Trophoblast cell (in vitro differentiated cells and primary cell): ENCODE results near the gene NFE2L3.
"Not testable (repeated sequence)": the region's sequence is repeated elsewhere in the genome, so short reads cannot be mapped to it uniquely, and the experiment has no call there.

Experiments used
- DNase-seq, 2 donors: peaks; one replicate each; pipeline ENCODE4 v3.0.0-alpha.2; 2016
- H2AFZ ChIP-seq: 2 replicates; pipeline ENCODE4 v1.6.1; 2013; ENCODE audit warnings: low read length, moderate library complexity, mild to moderate bottlenecking; ENCODE audit not compliant: insufficient read depth, poor library complexity
- H2AK5ac ChIP-seq: 2 replicates; pipeline ENCODE4 v1.6.1; 2013; ENCODE audit warnings: mild to moderate bottlenecking, low read length
- H2BK120ac ChIP-seq: 2 replicates; pipeline ENCODE4 v1.6.1; 2013; ENCODE audit warnings: low read length, mild to moderate bottlenecking, moderate library complexity; ENCODE audit not compliant: insufficient read depth, poor library complexity
- H2BK12ac ChIP-seq: 2 replicates; pipeline ENCODE4 v1.6.1; 2013; ENCODE audit warnings: mild to moderate bottlenecking, low read length, moderate library complexity
- H2BK5ac ChIP-seq: 2 replicates; pipeline ENCODE4 v1.6.1; 2013; ENCODE audit warnings: low read length, low read depth, moderate library complexity, mild to moderate bottlenecking; ENCODE audit not compliant: poor library complexity
- H3K14ac ChIP-seq: 2 replicates; pipeline ENCODE4 v1.6.1; 2013; ENCODE audit warnings: mild to moderate bottlenecking, low read length
- H3K18ac ChIP-seq: 2 replicates; pipeline ENCODE4 v1.6.1; 2013; ENCODE audit warnings: mild to moderate bottlenecking, low read length
- H3K23ac ChIP-seq: 2 replicates; pipeline ENCODE4 v1.6.1; 2013; ENCODE audit warnings: low read length
- H3K27ac ChIP-seq: 2 replicates; pipeline ENCODE4 v1.5.1; 2013; ENCODE audit warnings: low read depth, mild to moderate bottlenecking, inconsistent platforms, low read length, moderate library complexity
- H3K27me3 ChIP-seq: 2 replicates; pipeline ENCODE4 v1.6.1; 2013; ENCODE audit warnings: inconsistent platforms, mild to moderate bottlenecking, low read length, moderate library complexity; ENCODE audit not compliant: insufficient read depth
- H3K36me3 ChIP-seq, 2 experiments: 1 replicate in 1 of 2; 2 replicates in 1 of 2; pipeline ENCODE4 v1.6.1; 2013; ENCODE audit warnings: low read length in 2 of 2, mild to moderate bottlenecking in 2 of 2, moderate library complexity in 1 of 2; ENCODE audit not compliant: insufficient read depth in 2 of 2, control insufficient read depth in 1 of 2
- H3K4ac ChIP-seq: 2 replicates; pipeline ENCODE4 v1.6.1; 2013; ENCODE audit warnings: low read depth, mild to moderate bottlenecking, low read length, moderate library complexity
- H3K4me1 ChIP-seq, 2 experiments: 1 replicate in 1 of 2; 2 replicates in 1 of 2; pipeline ENCODE4 v1.6.1; 2013; ENCODE audit warnings: low read length in 2 of 2, mild to moderate bottlenecking in 2 of 2, moderate library complexity in 1 of 2; ENCODE audit not compliant: insufficient read depth in 2 of 2, control insufficient read depth in 1 of 2
- H3K4me2 ChIP-seq: 2 replicates; pipeline ENCODE4 v1.6.1; 2013; ENCODE audit warnings: inconsistent platforms, mild to moderate bottlenecking, low read length, moderate library complexity
- H3K4me3 ChIP-seq: 2 replicates; pipeline ENCODE4 v1.5.1; 2013; ENCODE audit warnings: mild to moderate bottlenecking, low read depth, low read length, inconsistent platforms
- H3K79me1 ChIP-seq: one replicate; pipeline ENCODE4 v1.6.1; 2013; ENCODE audit warnings: low read length
- H3K79me2 ChIP-seq: 2 replicates; pipeline ENCODE4 v1.6.1; 2013; ENCODE audit warnings: low read length, mild to moderate bottlenecking; ENCODE audit not compliant: control insufficient read depth, insufficient read depth, poor library complexity
- H3K9ac ChIP-seq: 2 replicates; pipeline ENCODE4 v1.6.1; 2013; ENCODE audit warnings: mild to moderate bottlenecking, low read length
- H3K9me3 ChIP-seq: 2 replicates; pipeline ENCODE4 v1.6.1; 2013; ENCODE audit warnings: low read depth, mild to moderate bottlenecking, control low read depth, inconsistent platforms, low read length; ENCODE audit not compliant: insufficient read depth
- H4K12ac ChIP-seq: 2 replicates; pipeline ENCODE4 v1.6.1; 2013; ENCODE audit warnings: low read depth, mild to moderate bottlenecking, low read length, moderate library complexity
- H4K8ac ChIP-seq: 2 replicates; pipeline ENCODE4 v1.6.1; 2013; ENCODE audit warnings: low read depth, mild to moderate bottlenecking, low read length, moderate library complexity
- H4K91ac ChIP-seq: one replicate; pipeline ENCODE4 v1.6.1; 2013; ENCODE audit warnings: low read depth, mild to moderate bottlenecking, low read length, moderate library complexity
- WGBS: extraction: QIAGEN DNeasy Blood & Tissue Kit; methylation state at CpG from one replicate; pipeline ENCODE4 v1.1.7; 2013; ENCODE audit warnings: missing lambda C conversion rate; ENCODE audit not compliant: insufficient read length, insufficient coverage; ENCODE audit errors: extremely low coverage; 5-methylcytosine and 5-hydroxymethylcytosine counted together

NFE2L3 gene

GRCh38 chr7:26193432-26194207 is 41.6 kb downstream of the NFE2L3 start:
- Histone ChIP-seq H4K8ac (no peak overlapping the region), H3K4ac (no peak overlapping the region), H3K4me3 (no peak overlapping the region), H2AK5ac (no peak overlapping the region), H2BK5ac (no peak overlapping the region), H3K14ac (no peak overlapping the region), H3K18ac (no peak overlapping the region), H3K36me3 (peaks cover 14 to 49% of the 10 kb centered on the region in 2 experiments), H4K12ac (no peak overlapping the region), H3K79me1 (no peaks in the 10 kb centered on the region), H3K79me2 (peaks cover 6% of the 10 kb centered on the region), H3K27ac (no peak overlapping the region), H2BK12ac (no peak overlapping the region), H3K4me2 (no peak overlapping the region), H3K9ac (no peak overlapping the region), H3K4me1 (no peaks in the 10 kb centered on the region), H4K91ac (no peak overlapping the region), H2BK120ac (no peak overlapping the region), H3K9me3 (no peaks in the 10 kb centered on the region), H2AFZ (no peak overlapping the region), H3K27me3 (no peaks in the 10 kb centered on the region), H3K23ac (no peak overlapping the region)
- DNase-seq: peak in 1 of 2 donors; percentile 21
- no CpG with 5 or more reads among the region's 8 CpGs for WGBS

GRCh38 chr7:26194764-26195163 is 42.8 kb downstream of the NFE2L3 start:
- H3K23ac ChIP-seq, H2AFZ ChIP-seq, DNase-seq, H4K12ac ChIP-seq, H2BK5ac ChIP-seq, H3K4me1 ChIP-seq, H4K91ac ChIP-seq, H2BK120ac ChIP-seq, H3K4me2 ChIP-seq, H2BK12ac ChIP-seq, H3K9me3 ChIP-seq, H3K4me3 ChIP-seq, H4K8ac ChIP-seq, H2AK5ac ChIP-seq, H3K79me1 ChIP-seq, H3K14ac ChIP-seq, H3K27me3 ChIP-seq, H3K9ac ChIP-seq, H3K27ac ChIP-seq, H3K18ac ChIP-seq: not testable (repeated sequence)
- Histone ChIP-seq H3K79me2 (peaks cover 14% of the 10 kb centered on the region), H3K4ac (peak overlapping the region; percentile 85), H3K36me3 (peaks cover 13 to 41% of the 10 kb centered on the region in 2 experiments)
- no CpG with 5 or more reads among the region's 11 CpGs for WGBS

DNA sequence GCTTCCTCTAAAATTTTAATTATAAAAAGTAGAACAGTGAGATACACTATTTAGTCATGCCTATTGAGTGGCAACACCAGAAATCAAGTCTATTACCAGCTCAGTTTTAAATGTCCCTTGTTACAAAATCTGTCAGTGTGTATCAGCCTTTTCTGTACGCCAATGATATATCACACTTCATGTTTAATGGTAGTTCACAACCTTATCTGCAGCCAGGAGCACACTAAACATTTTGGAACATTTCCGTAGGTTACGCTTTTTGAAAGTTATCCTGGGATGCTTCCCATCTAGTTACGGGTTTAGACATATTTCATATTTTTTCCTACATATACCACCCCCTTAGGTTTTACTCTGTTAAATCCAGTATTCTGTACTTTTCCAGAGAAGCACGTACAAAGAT is 43.2 kb downstream of the NFE2L3 start:
- Histone ChIP-seq H3K79me1 (peaks cover 8% of the 10 kb centered on the region), H4K12ac (no peak overlapping the region)

DNA sequence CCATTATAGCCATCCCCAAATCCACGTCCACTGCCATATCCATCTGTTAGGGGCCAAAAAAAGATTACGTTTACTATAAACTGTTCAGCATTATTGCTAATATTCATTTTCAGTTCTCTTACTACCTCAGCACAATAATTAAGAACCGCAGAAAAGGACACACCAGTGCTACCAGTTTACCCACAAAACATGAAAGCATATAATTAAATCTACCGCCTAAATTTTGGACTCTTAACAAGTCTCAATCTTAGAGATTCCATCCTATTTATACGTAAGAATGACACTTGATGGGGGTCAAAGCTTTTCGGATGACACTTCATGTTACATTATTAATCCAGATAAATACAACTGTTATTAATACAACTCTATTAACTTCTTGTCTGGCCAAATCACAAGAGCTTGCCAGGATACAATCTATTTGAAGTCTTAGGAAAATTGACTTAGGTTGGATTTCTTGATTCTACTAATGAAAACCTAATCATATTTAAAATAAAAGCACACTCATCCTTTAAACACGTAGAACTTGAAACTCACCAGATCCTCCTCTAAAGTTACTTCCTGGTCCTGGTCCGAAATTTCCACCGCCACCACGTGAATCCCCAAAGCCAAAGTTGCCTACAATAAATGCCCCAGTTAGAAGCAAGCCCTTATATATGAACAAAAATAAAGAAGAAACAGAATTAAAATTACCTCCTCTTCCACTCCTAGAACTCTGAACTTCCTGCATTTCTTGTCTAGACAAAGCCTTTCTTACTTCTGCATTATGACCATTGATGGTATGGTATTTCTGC is 44.1 kb downstream of the NFE2L3 start:
- Histone ChIP-seq H3K4me1 (no peaks in the 10 kb centered on the region), H3K18ac (no peak overlapping the region), H2AK5ac (no peak overlapping the region), H3K9ac (no peak overlapping the region), H3K27me3 (no peaks in the 10 kb centered on the region), H3K79me2 (peaks cover 22% of the 10 kb centered on the region), H2AFZ (no peak overlapping the region), H3K79me1 (peaks cover 13% of the 10 kb centered on the region), H4K8ac (no peak overlapping the region), H3K36me3 (peaks cover 13 to 35% of the 10 kb centered on the region in 2 experiments), H3K27ac (no peak overlapping the region), H3K4me2 (no peak overlapping the region), H4K12ac (no peak overlapping the region), H2BK120ac (no peak overlapping the region), H4K91ac (no peak overlapping the region), H3K23ac (no peak overlapping the region), H2BK12ac (no peak overlapping the region), H3K9me3 (no peaks in the 10 kb centered on the region), H3K4me3 (no peak overlapping the region), H2BK5ac (no peak overlapping the region), H3K14ac (no peak overlapping the region), H3K4ac (peak overlapping the region; percentile 94)
- no peak for DNase-seq
- WGBS: no CpG with 5 or more reads among the region's 10 CpGs

More for the DNA sequence above, 43.2 kb downstream of the NFE2L3 start:
- Histone ChIP-seq H3K36me3 (peaks cover 13 to 41% of the 10 kb centered on the region in 2 experiments), H3K23ac (peak overlapping the region; percentile 93), H3K4me1 (no peaks in the 10 kb centered on the region), H3K9ac (no peak overlapping the region), H3K79me2 (peaks cover 18% of the 10 kb centered on the region), H3K14ac (no peak overlapping the region), H3K4me2 (no peak overlapping the region), H3K9me3 (no peaks in the 10 kb centered on the region), H3K4me3 (no peak overlapping the region), H2BK12ac (no peak overlapping the region), H3K27ac (no peak overlapping the region), H2BK120ac (no peak overlapping the region), H2AFZ (no peak overlapping the region), H2AK5ac (no peak overlapping the region), H3K18ac (no peak overlapping the region), H2BK5ac (no peak overlapping the region), H3K4ac (peak overlapping the region; percentile 86), H3K27me3 (no peaks in the 10 kb centered on the region), H4K8ac (no peak overlapping the region), H4K91ac (no peak overlapping the region)
- no CpG with 5 or more reads among the region's 5 CpGs for WGBS
- DNase-seq: no peak
